GM23248 (cell line): ENCODE results near the gene CTIF.

Experiments used
- EZH2 ChIP-seq: fragments of 200-600 bp; sonication (generic); IDR thresholded peaks from 2 replicates; pipeline ENCODE4 v1.6.1; 2018; ENCODE audit warnings: antibody characterized with exemption, mild to moderate bottlenecking; ENCODE audit not compliant: insufficient read depth, poor library complexity, severe bottlenecking
- EZH2phosphoT487 ChIP-seq: fragments of 200-600 bp; sonication (generic); IDR thresholded peaks from 2 replicates; pipeline ENCODE4 v1.6.1; 2018; ENCODE audit warnings: antibody characterized with exemption, moderate library complexity, mild to moderate bottlenecking, low read depth; ENCODE audit not compliant: insufficient read depth

DNA sequence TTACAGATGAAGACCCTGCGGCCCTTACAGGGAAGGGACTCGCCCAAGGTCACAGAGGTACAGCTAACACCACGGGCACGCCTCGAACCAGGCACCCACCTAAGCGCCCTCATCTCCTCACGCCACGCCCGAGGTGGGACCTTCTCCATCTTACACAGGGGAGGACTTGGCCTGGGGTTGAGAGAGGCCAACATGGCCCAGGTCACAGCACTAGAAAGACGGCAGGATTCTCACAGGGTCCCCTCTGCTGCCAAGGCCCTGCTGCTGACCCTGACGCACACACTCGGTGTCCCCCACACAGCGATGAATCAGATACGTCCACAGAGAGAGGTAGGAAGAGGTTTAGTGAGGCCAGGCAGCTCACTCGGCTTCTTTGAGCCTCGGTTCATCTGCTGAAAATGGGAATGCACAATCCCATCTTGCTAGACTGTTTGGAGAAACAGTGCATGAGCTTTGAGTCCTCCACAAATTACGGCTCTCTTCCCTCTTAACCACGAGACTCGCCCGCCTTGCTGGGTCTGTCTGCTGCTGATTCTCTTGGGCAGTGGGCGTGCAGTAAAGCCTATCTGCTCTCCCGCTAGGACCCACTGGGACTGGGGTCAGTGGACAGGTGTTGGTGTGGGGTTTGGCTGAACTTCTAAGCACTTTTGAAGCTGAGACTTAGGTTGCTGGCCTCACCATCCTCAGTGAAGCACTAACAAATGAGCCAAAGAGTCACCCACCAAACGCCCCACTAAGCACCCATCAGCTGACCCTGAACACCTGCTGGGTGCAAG is 332.7 kb downstream of the CTIF start:
- no peak for TF ChIP-seq EZH2
- no peak for TF ChIP-seq EZH2phosphoT487
